ENCODE results near the gene SLC38A9. TPM values are rescaled to one million over a fixed set of nuclear protein-coding genes. Genes with fewer than 3 reads are reported as not detected.
"Not testable (repeated sequence)": the region's sequence is repeated elsewhere in the genome, so short reads cannot be mapped to it uniquely, and the experiment has no call there.

SLC38A9 gene, protein sequence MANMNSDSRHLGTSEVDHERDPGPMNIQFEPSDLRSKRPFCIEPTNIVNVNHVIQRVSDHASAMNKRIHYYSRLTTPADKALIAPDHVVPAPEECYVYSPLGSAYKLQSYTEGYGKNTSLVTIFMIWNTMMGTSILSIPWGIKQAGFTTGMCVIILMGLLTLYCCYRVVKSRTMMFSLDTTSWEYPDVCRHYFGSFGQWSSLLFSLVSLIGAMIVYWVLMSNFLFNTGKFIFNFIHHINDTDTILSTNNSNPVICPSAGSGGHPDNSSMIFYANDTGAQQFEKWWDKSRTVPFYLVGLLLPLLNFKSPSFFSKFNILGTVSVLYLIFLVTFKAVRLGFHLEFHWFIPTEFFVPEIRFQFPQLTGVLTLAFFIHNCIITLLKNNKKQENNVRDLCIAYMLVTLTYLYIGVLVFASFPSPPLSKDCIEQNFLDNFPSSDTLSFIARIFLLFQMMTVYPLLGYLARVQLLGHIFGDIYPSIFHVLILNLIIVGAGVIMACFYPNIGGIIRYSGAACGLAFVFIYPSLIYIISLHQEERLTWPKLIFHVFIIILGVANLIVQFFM
- total RNA-seq: 10 to 100 TPM; 18.7 to 34.2 TPM

GRCh38 chr5:55712023-55712859 is at the start of gene SLC38A9:
SLC38A9 (minus strand) TSS chr5:55712324; CDS start chr5:55697958, 14,366 bp downstream.
- Mint-ChIP-seq H3K4me1 (ENCODE audit: low read depth in 2 of 2) (peaks cover 8 to 12% of the 10 kb centered on the region in 2 donors), H3K9me3 (no peaks in the 10 kb centered on the region), H3K36me3 (no peaks in the 10 kb centered on the region), H3K27ac (peak within 1 kb of the TSS; percentile 90 to 97), H3K4me3 (peak within 1 kb of the TSS; percentile 99), H3K27me3 (peaks cover 4 to 9% of the 10 kb centered on the region in 2 donors)
- ATAC-seq: peak; percentile 100
- DNase-seq (ENCODE audit: low spot score): peak; percentile 92

DNA sequence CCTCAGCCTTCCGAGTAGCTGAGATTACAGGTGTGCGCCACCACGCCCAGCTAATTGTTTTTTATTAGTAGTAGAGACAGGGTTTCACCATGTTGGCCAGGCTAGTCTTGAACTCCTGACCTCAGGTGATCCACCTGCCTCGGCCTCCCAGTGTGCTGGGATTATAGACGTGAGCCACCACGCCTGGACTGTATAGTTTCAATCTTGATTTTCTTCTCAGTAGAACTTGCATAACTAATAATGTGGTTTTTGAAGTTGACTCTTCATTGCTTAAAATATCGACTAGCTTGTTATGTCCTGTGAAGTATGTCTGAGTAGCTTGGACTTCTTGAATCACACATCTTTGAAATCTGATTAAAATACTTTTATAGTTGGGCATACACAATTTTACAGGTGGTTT is 49.6 kb upstream of the SLC38A9 start:
- not testable (repeated sequence) for ATAC-seq; DNase-seq (ENCODE audit: low spot score); H3K36me3 Mint-ChIP-seq; H3K4me3 Mint-ChIP-seq; H3K27ac Mint-ChIP-seq; H3K9me3 Mint-ChIP-seq
- Mint-ChIP-seq H3K27me3 (peaks cover 26 to 40% of the 10 kb centered on the region in 2 donors), H3K4me1 (ENCODE audit: low read depth in 2 of 2) (peaks cover 7 to 10% of the 10 kb centered on the region in 2 donors)

- no peak for DNase-seq (ENCODE audit: low spot score)
- H3K27me3 Mint-ChIP-seq: peaks cover 28 to 55% of the 10 kb centered on the region in 2 donors
- no peak for ATAC-seq
- no peak overlapping the region for H3K27ac Mint-ChIP-seq
- H3K4me3 Mint-ChIP-seq: no peak overlapping the region
- H3K9me3 Mint-ChIP-seq: no peaks in the 10 kb centered on the region
- peaks cover 3 to 4% of the 10 kb centered on the region in 2 donors for H3K4me1 Mint-ChIP-seq (ENCODE audit: low read depth in 2 of 2)
- H3K36me3 Mint-ChIP-seq: no peaks in the 10 kb centered on the region
Observed at GRCh38 chr5:55758714-55759113, 46.6 kb upstream of the SLC38A9 start.

- DNase-seq (ENCODE audit: low spot score): no peak
- Mint-ChIP-seq H3K9me3 (no peaks in the 10 kb centered on the region), H3K27me3 (peaks cover 28 to 55% of the 10 kb centered on the region in 2 donors), H3K4me1 (ENCODE audit: low read depth in 2 of 2) (no peaks in the 10 kb centered on the region), H3K4me3 (no peak overlapping the region), H3K27ac (no peak overlapping the region), H3K36me3 (no peaks in the 10 kb centered on the region)
- no peak for ATAC-seq
Observed at GRCh38 chr5:55758231-55758630, 46.1 kb upstream of the SLC38A9 start.

- H3K27me3 Mint-ChIP-seq: peaks cover 9 to 15% of the 10 kb centered on the region in 2 donors
- no peak overlapping the region for H3K4me3 Mint-ChIP-seq
- H3K4me1 Mint-ChIP-seq (ENCODE audit: low read depth in 2 of 2): no peaks in the 10 kb centered on the region
- H3K9me3 Mint-ChIP-seq: no peaks in the 10 kb centered on the region
- ATAC-seq: no peak
- no peaks in the 10 kb centered on the region for H3K36me3 Mint-ChIP-seq
- no peak overlapping the region for H3K27ac Mint-ChIP-seq
- DNase-seq (ENCODE audit: low spot score): no peak
Observed at GRCh38 chr5:55750499-55750898, 38.4 kb upstream of the SLC38A9 start.

DNA sequence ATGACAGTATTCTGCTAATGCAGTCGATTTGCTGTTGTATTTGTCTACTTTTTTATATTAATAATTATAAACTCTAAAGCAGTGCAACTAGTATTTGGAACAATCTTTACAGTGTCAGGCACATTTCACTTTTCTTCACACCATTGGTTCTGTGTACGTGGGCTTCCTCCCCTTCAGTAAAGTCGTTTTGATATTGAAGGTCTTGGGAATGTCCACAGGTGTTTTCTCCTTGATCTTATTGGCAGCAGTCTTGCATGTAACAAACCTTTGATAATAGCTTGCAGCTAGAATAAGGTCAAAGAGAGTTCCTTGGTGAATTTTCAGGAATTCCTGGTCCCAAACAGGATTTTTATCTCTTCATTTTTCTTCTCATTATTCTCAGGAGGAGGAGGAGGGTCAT is 37.9 kb upstream of the SLC38A9 start:
- no peak for DNase-seq (ENCODE audit: low spot score)
- no peaks in the 10 kb centered on the region for H3K4me1 Mint-ChIP-seq (ENCODE audit: low read depth in 2 of 2)
- no peaks in the 10 kb centered on the region for H3K9me3 Mint-ChIP-seq
- ATAC-seq: no peak
- H3K27me3 Mint-ChIP-seq: peaks cover 9 to 11% of the 10 kb centered on the region in 2 donors
- no peak overlapping the region for H3K4me3 Mint-ChIP-seq
- H3K27ac Mint-ChIP-seq: no peak overlapping the region
- H3K36me3 Mint-ChIP-seq: no peaks in the 10 kb centered on the region

GRCh38 chr5:55749387-55749786 is 37.3 kb upstream of the SLC38A9 start:
- Mint-ChIP-seq H3K4me1 (ENCODE audit: low read depth in 2 of 2) (no peaks in the 10 kb centered on the region), H3K27ac (no peak overlapping the region), H3K27me3 (peaks cover 8 to 9% of the 10 kb centered on the region in 2 donors), H3K36me3 (no peaks in the 10 kb centered on the region), H3K4me3 (no peak overlapping the region), H3K9me3 (no peaks in the 10 kb centered on the region)
- ATAC-seq (no peak), DNase-seq (ENCODE audit: low spot score) (no peak)

DNA sequence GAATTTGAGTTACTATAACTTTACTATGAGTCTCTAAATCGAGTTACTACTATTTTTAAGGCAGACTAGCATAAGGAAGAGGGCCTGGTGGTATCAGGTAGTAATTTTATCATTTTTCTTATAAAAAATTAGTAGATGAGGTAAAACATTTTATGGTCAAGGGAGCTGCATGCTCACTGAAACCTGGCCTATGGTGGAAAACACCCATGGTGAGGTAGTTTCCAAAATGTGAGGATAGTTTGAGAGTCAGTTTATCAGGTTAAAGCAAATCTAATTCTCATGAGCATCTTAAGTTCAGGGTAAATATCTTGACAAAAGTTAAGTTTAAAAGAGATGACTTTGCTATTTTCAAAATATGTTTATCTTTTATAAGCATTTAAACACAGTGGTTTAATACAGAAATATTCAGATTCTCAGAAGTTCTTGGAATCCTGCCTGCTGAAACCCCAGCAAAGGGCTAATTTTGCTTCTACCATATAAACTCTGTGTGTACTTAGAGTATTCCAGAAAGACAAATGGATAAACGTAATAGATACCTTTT is 35.7 kb upstream of the SLC38A9 start:
- Mint-ChIP-seq H3K27ac (no peak overlapping the region), H3K4me3 (no peak overlapping the region), H3K27me3 (peaks cover 9 to 14% of the 10 kb centered on the region in 2 donors), H3K4me1 (ENCODE audit: low read depth in 2 of 2) (no peaks in the 10 kb centered on the region), H3K9me3 (no peaks in the 10 kb centered on the region), H3K36me3 (no peaks in the 10 kb centered on the region)
- ATAC-seq: no peak
- no peak for DNase-seq (ENCODE audit: low spot score)

GRCh38 chr5:55742778-55743177 is 30.7 kb upstream of the SLC38A9 start:
- no peak overlapping the region for H3K4me3 Mint-ChIP-seq
- no peak overlapping the region for H3K27ac Mint-ChIP-seq
- DNase-seq (ENCODE audit: low spot score) (no peak), ATAC-seq (no peak)
- no peaks in the 10 kb centered on the region for H3K9me3 Mint-ChIP-seq
- H3K27me3 Mint-ChIP-seq: peaks cover 11 to 22% of the 10 kb centered on the region in 2 donors
- H3K4me1 Mint-ChIP-seq (ENCODE audit: low read depth in 2 of 2): no peaks in the 10 kb centered on the region
- H3K36me3 Mint-ChIP-seq: no peaks in the 10 kb centered on the region

DNA sequence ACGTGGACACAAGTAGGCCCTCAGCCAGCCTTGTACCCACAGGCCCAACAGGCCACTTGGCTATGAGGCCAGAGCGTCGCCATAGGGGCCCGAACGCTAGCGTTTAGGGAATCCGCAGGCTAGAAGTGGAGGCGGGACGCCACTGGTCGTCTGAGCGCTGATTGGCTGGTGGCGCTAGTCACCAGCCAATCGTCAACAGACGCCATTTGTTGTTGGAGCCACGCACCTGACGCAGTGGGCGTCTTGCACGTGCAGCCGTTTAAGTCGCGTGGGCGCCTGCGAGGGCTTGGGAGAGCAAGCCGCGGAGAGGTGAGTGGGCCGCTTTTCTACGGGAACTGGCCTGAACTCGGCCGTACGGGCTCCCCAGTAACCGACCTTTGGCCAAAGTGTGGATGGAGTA is 25.7 kb upstream of the SLC38A9 start, which contains the start of gene DDX4:
DDX4 (plus strand) TSS at position 269 of the 400 bp plus-strand sequence. CDS start 903 bp downstream, outside the sequence.
- Mint-ChIP-seq H3K36me3 (no peaks in the 10 kb centered on the region), H3K9me3 (no peaks in the 10 kb centered on the region), H3K27ac (no peak within 1 kb of the TSS), H3K4me3 (no peak within 1 kb of the TSS), H3K4me1 (ENCODE audit: low read depth in 2 of 2) (no peaks in the 10 kb centered on the region), H3K27me3 (peaks cover 7 to 9% of the 10 kb centered on the region in 2 donors)
- ATAC-seq: no peak
- DNase-seq (ENCODE audit: low spot score): no peak

DNA sequence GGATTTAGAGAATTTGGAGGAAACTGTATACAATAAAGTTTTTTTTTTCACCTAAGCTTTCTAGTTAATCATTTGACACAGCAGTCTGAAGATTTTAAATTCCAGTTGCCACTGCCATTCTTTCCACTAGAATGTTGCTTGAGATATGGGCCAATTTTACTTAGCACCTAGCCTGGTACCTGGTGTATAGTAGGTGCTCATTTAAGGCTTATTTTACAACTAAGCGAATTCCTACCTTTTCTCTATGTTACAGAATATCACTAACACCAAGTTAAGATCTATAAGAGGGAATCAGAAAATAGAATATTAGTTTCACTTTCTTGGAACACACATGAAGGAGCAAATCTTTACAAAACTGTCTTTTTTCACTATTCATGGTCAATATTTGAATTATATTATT is 22.5 kb upstream of the SLC38A9 start:
- Mint-ChIP-seq H3K27ac (no peak overlapping the region), H3K27me3 (peaks cover 3 to 6% of the 10 kb centered on the region in 2 donors), H3K36me3 (no peaks in the 10 kb centered on the region), H3K9me3 (no peaks in the 10 kb centered on the region), H3K4me3 (no peak overlapping the region), H3K4me1 (ENCODE audit: low read depth in 2 of 2) (no peaks in the 10 kb centered on the region)
- no peak for DNase-seq (ENCODE audit: low spot score)
- ATAC-seq: no peak

GRCh38 chr5:55732585-55732984 is 20.5 kb upstream of the SLC38A9 start:
- DNase-seq (ENCODE audit: low spot score): no peak
- H3K9me3 Mint-ChIP-seq: no peaks in the 10 kb centered on the region
- no peaks in the 10 kb centered on the region for H3K36me3 Mint-ChIP-seq
- no peak overlapping the region for H3K4me3 Mint-ChIP-seq
- H3K4me1 Mint-ChIP-seq (ENCODE audit: low read depth in 2 of 2): no peaks in the 10 kb centered on the region
- peaks cover 0 to 3% of the 10 kb centered on the region in 2 donors for H3K27me3 Mint-ChIP-seq
- ATAC-seq: no peak
- no peak overlapping the region for H3K27ac Mint-ChIP-seq

- ATAC-seq (no peak), DNase-seq (ENCODE audit: low spot score) (no peak)
- Mint-ChIP-seq H3K9me3 (no peaks in the 10 kb centered on the region), H3K27me3 (peaks cover 0 to 3% of the 10 kb centered on the region in 2 donors), H3K4me1 (ENCODE audit: low read depth in 2 of 2) (no peaks in the 10 kb centered on the region), H3K4me3 (no peak overlapping the region), H3K36me3 (no peaks in the 10 kb centered on the region), H3K27ac (no peak overlapping the region)
Observed at GRCh38 chr5:55731848-55732247, 19.7 kb upstream of the SLC38A9 start.
